Epithelial cell of umbilical artery (primary cell): ENCODE measurements around the gene PPDPF. TPM values are rescaled to one million over a fixed set of nuclear protein-coding genes. Genes with fewer than 3 reads are reported as not detected.

ENCODE experiments used
- total RNA-seq: library from RNA; depleted of rRNA; stranded (reverse); fragments of >200 nt; gene quantifications from 2 replicates; pipeline ENCODE4 v1.2.3, GENCODE V29; 2014

Gene PPDPF, protein sequence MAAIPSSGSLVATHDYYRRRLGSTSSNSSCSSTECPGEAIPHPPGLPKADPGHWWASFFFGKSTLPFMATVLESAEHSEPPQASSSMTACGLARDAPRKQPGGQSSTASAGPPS
- 13.0 and 17.5 TPM in 2 replicates for total RNA-seq

DNA sequence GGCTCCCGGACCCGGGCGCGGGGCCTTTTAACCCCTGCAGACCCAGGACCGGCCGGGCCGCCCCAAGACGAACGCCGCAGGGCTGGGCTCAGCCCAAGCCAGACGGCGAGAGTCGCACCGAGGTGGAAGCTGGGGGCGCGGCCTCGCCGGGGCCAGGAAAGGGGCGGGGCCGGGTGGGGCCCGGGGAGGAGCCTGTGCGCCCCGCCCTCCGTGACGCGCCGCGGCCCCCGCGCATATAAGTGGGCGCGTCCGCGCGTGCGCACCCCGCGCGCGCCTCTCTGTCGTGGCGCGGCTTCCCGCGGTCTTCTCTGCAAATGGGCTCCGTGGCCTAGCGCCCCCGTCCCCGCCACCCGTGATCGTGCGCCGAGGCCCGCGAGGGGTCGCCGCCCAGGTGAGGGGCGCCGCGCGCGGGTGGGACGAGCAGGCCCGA lies at the start of gene PPDPF:
TSS of gene PPDPF (plus strand) at position 262 of the 430 bp plus-strand sequence. CDS start 544 bp downstream, outside the sequence.

DNA sequence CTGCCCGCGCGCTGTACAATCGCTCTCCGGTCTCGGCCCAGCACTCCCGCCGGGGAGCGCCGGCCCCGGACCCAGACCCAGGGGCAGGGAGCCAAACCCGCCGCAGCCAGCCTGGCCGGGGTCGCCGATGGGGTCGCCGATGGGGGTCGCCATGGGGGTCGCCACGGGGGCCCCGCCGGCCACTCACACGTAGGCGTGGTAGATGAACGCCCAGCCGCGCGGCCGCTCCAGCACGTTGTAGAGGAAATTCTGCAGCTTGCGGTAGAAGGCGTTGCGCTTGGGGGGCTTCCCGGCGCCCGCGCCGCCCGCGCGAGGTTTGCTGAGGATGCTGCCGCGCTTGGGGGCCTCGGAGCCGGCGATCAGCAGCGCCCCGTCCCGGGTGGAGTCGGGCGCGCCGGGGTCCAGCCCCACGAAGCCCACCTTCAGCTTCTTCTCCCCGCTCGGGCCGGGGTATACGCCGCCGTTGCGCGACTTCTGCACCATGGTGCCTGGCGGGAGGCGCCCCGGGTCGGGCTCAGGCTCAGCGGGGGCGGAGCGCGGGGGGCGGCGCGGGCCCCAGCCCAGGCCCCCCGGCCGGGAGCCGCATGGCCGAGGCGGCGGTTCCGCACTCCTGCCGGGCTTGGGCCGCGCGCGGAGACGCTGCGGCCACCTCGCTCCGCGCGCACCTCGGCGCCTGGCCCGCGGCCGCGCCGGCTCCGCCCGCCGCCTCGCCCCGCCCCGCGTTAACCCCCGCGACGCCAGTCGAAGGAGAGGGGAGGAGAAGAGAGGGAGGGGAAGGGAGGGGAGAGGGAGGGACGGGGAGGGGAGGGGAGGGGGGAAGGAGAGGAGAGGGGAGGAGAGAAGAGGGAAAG lies 48.4 kb upstream of the PPDPF start, which contains the start of gene KCNQ2:
TSS of gene KCNQ2 (minus strand) at position 675 of the 851 bp plus-strand sequence. CDS start at position 483, 192 bp downstream.

DNA sequence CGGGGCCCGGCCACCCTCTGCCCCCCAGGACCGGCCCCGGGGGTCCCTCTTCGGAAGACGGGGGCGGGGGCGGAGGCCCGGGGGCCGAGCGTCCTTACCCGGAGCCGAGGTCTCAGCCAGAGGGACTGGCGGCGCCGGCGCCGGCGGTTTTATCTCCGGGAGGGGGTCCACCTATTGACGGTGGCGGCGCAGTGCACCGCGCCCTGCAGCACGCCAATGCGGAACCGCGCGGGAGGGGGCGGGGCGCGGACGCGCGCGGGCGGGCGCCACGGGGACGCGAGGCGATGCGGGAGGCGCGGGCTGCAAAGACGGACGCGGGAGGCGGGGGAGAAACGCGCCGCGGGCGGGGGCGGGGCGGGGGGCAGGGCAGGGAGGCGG lies 21.6 kb upstream of the PPDPF start, which contains the start of gene EEF1A2:
TSS of gene EEF1A2 (minus strand) at position 124 of the 378 bp plus-strand sequence. CDS start 1,320 bp downstream, outside the sequence.

DNA sequence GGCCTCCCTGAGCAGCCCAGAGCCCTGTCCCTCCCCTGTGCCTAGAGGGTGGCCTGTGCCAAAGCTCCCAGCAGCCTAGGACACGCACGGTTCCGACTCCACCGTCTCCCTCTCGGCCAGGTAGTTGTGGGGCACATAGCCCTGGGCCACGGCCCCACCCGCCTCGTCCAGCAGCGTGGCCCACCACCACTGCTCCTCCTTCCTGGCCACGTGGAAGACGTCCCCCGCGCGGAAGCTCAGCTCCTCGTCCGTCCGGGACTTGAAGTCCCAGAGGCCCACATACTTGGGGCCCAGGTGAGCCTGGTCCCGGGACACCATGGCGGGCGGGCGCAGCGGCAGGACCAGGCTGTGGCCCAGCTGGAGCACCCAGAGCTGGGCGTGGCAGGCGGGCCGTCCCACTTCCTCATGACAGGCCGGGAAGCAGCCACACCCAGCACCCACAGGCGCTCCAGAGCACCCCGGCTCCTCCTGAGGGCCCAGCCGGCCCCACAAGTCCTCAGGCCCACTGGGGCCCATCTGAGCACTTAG lies 16.5 kb downstream of the PPDPF start, which contains the start of gene PTK6:
TSS of gene PTK6 (minus strand) at position 380 of the 528 bp plus-strand sequence. CDS start at position 318, 62 bp downstream.

DNA sequence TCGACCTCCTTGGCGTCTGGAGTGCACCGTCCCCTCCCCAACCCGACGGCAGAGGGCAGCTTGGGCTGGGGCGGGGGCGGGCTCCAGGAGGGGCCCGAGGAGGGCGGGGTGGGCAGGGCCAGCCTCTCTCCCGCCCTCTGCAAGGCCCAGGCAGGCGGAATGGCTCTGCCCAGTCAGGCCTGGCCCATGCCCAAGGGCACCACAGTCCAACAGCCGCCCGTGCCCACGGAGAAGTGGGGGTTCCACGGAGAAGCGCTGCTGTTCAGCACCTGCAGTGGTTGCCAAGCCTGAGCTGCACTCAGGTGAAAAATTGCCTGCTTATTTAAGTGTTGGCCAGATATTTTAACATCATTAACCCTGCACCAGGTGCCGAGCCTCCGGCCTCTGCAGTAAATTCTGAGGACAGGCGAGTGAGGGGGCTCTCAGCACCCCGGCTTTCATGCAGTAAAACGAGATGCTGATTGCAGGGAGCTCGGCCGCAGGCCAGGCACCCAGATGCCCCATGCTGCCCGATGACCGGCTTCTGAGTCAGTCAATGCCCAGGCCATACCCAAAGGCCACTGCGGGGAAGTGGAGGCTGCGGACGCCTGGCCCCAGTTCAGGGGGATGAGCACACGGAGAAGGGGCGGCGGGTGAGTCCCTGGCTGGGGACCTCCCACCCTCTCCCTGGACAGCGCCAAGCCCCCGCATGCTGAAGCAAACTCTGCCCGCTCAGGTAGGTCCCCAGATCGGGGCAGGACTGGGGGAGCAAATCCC lies 27.3 kb downstream of the PPDPF start, which contains the start of gene SRMS:
TSS of gene SRMS (minus strand) at position 25 of the 756 bp plus-strand sequence. CDS start 286 bp downstream, outside the sequence.

DNA sequence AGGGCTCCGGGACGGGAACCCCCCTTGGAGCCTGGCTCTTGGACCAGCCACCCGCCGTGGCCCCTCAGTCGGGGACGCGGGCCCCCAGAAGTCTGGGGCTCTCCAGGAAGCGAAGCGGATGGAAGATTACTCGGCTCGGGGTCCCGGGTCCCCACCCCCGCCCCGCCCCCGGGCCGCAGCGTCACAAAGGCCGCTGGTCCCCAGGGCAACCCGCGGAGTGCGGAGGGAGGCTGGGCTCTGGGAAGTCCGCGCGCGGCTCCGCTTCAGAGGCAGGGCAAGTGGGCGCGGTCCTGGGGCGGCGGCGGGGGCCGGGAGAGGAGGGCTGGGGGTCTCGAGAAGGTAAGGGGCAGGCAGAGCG lies 33.3 kb downstream of the PPDPF start, which contains the start of gene FNDC11:
TSS of gene FNDC11 (plus strand) at position 227 of the 358 bp plus-strand sequence. CDS start 1,505 bp downstream, outside the sequence.

Other genes with a start within 250 kb of the PPDPF start
- gene ARFGAP1, start 248.0 kb upstream of the PPDPF start, total RNA-seq: 53.8 and 53.9 TPM in 2 replicates
- gene COL20A1, start 227.6 kb upstream of the PPDPF start, total RNA-seq: not detected in 2 replicates
- not detected in 2 replicates for gene CHRNA4, start 159.4 kb upstream of the PPDPF start, total RNA-seq
- gene KCNQ2, start 48.1 kb upstream of the PPDPF start, total RNA-seq: not detected in 2 replicates
- gene EEF1A2, start 21.7 kb upstream of the PPDPF start, total RNA-seq: 0.46 and 3.6 TPM in 2 replicates
- gene PTK6, start 16.6 kb downstream of the PPDPF start, total RNA-seq: not detected in 2 replicates
- not detected in 2 replicates for gene SRMS, start 27.0 kb downstream of the PPDPF start, total RNA-seq
- 0.15 and 1.3 TPM in 2 replicates for gene FNDC11, start 33.4 kb downstream of the PPDPF start, total RNA-seq
- 45.8 and 199 TPM in 2 replicates for gene HELZ2, start 53.5 kb downstream of the PPDPF start, total RNA-seq
- 7.0 and 7.1 TPM in 2 replicates for gene GMEB2, start 106.3 kb downstream of the PPDPF start, total RNA-seq
- gene STMN3, start 132.7 kb downstream of the PPDPF start, total RNA-seq: 0.32 and 0.76 TPM in 2 replicates
- 8.4 and 11.2 TPM in 2 replicates for gene RTEL1, start 137.5 kb downstream of the PPDPF start, total RNA-seq
- 7.1 and 41.5 TPM in 2 replicates for gene TNFRSF6B, start 175.9 kb downstream of the PPDPF start, total RNA-seq
- gene ARFRP1, start 187.2 kb downstream of the PPDPF start, total RNA-seq: 31.2 and 41.9 TPM in 2 replicates
- gene ZGPAT, start 187.3 kb downstream of the PPDPF start, total RNA-seq: 20.5 and 24.8 TPM in 2 replicates
- 1.3 and 4.3 TPM in 2 replicates for gene LIME1, start 215.9 kb downstream of the PPDPF start, total RNA-seq
- gene SLC2A4RG, start 219.0 kb downstream of the PPDPF start, total RNA-seq: 9.1 and 10.4 TPM in 2 replicates